Retinal pigment epithelial cell (primary cell): Measurements from ENCODE around the gene COCH.
"Not testable (repeated sequence)": the region's sequence is repeated elsewhere in the genome, so short reads cannot be mapped to it uniquely, and the experiment has no call there.

Source experiments
- DNase-seq: peaks from one replicate; pipeline ENCODE4 v3.0.0-alpha.2; 2010; ENCODE audit warnings: low read depth
- H3K4me3 ChIP-seq: 2 replicates; pipeline ENCODE4 v1.5.1; 2011; ENCODE audit warnings: mild to moderate bottlenecking, low read length, control low read depth, moderate library complexity
- CTCF ChIP-seq: conservative IDR thresholded peaks from 2 replicates; pipeline ENCODE4 v1.5.1; 2011; ENCODE audit warnings: low read depth, low read length, control low read depth, inconsistent platforms

The COCH gene

GRCh38 chr14:30921305-30921704, 46.9 kb downstream of the COCH start:
- no peak for TF ChIP-seq CTCF
- DNase-seq: no peak
- no peak overlapping the region for H3K4me3 ChIP-seq

GRCh38 chr14:30921788-30922187, 47.4 kb downstream of the COCH start:
- no peak for DNase-seq
- TF ChIP-seq CTCF: no peak
- H3K4me3 ChIP-seq: no peak overlapping the region

GRCh38 chr14:30925254-30925653, 50.9 kb downstream of the COCH start:
- no peak for DNase-seq
- no peak for TF ChIP-seq CTCF
- H3K4me3 ChIP-seq: no peak overlapping the region

- no peak overlapping the region for H3K4me3 ChIP-seq
- DNase-seq: no peak
- TF ChIP-seq CTCF: no peak
Observed at GRCh38 chr14:30928462-30928861, 54.1 kb downstream of the COCH start.

DNA sequence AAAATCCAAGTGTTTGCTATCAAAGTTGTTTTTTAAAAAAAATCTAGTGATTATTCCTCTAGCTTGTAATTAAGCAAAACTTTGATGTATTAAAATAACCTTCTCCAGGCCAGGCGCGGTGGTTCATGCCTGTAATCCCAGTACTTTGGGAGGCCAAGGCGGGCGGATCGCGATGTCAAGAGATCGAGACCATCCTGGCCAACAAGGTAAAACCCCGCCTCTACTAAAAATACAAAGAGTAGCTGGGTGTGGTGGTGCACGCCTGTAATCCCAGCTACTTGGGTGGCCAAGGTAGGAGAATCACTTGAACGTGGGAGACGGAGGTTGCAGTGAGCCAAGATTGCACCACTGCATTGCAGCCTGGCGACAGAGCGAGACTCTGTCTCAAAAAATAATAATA, 59.6 kb downstream of the COCH start:
- not testable (repeated sequence) for DNase-seq

GRCh38 chr14:30935445-30935844, 61.1 kb downstream of the COCH start:
- no peak overlapping the region for H3K4me3 ChIP-seq
- no peak for DNase-seq
- TF ChIP-seq CTCF: no peak

More for the DNA sequence above, 59.6 kb downstream of the COCH start:
- not testable (repeated sequence) for H3K4me3 ChIP-seq

GRCh38 chr14:30938617-30939016, 64.3 kb downstream of the COCH start:
- TF ChIP-seq CTCF: no peak
- no peak overlapping the region for H3K4me3 ChIP-seq
- no peak for DNase-seq
